HG02798 (cell line): ENCODE results near the gene SYNPO2L.
"Not testable (repeated sequence)": the region's sequence is repeated elsewhere in the genome, so short reads cannot be mapped to it uniquely, and the experiment has no call there.

Experiments used
- ATAC-seq: cut with Tn5 transposase; IDR thresholded peaks from one replicate; pipeline ENCODE4 v1.9.1; 2021; ENCODE audit warnings: mild to moderate bottlenecking; ENCODE audit not compliant: unreplicated experiment, poor library complexity

SYNPO2L gene

GRCh38 chr10:73625884-73626752 lies 29.7 kb downstream of the SYNPO2L start:
- ATAC-seq: peak; percentile 97

- peak; percentile 46 for ATAC-seq
Measured at GRCh38 chr10:73625004-73625883, 30.6 kb downstream of the SYNPO2L start.

GRCh38 chr10:73623056-73623455 lies 32.8 kb downstream of the SYNPO2L start:
- no peak for ATAC-seq

GRCh38 chr10:73620974-73621373 lies 34.9 kb downstream of the SYNPO2L start:
- not testable (repeated sequence) for ATAC-seq

GRCh38 chr10:73617143-73617542 lies 38.7 kb downstream of the SYNPO2L start:
- ATAC-seq: not testable (repeated sequence)

- ATAC-seq: no peak
Measured at GRCh38 chr10:73614720-73615119, 41.1 kb downstream of the SYNPO2L start.

- no peak for ATAC-seq
Measured at GRCh38 chr10:73609116-73609515, 46.7 kb downstream of the SYNPO2L start.

GRCh38 chr10:73601486-73601921 lies 54.3 kb downstream of the SYNPO2L start:
- no peak for ATAC-seq

- no peak for ATAC-seq
Measured at GRCh38 chr10:73597346-73597745, 58.5 kb downstream of the SYNPO2L start.
